Hematopoietic multipotent progenitor cell treated with erythropoietin and hydrocortisone succinate and interleukin-3 and kit ligand, for 4 days (in vitro differentiated cells): ENCODE data around the gene AGK.

Source experiments
- DNase-seq: peaks from one replicate; pipeline ENCODE4 v3.0.0-alpha.2; 2015

Gene AGK

GRCh38 chr7:141551094-141551781 is at the start of gene AGK:
Gene AGK (plus strand): TSS chr7:141551410. CDS start chr7:141555467, 4,057 bp downstream.
- DNase-seq, result peak; percentile 89

GRCh38 chr7:141501451-141501850 is 49.8 kb upstream of the AGK start:
- no peak for DNase-seq

- peak; percentile 7 for DNase-seq
These were observed 39.9 kb upstream of the AGK start for GRCh38 chr7:141511316-141511675.

GRCh38 chr7:141511676-141512396 is 39.4 kb upstream of the AGK start:
- DNase-seq, result no peak

GRCh38 chr7:141512597-141512996 is 38.6 kb upstream of the AGK start:
- no peak for DNase-seq

- no peak for DNase-seq
These were observed 37.5 kb upstream of the AGK start for GRCh38 chr7:141513720-141514119.

- no peak for DNase-seq
These were observed 35.3 kb upstream of the AGK start for GRCh38 chr7:141515941-141516340.

- no peak for DNase-seq
These were observed 31.6 kb upstream of the AGK start for GRCh38 chr7:141519623-141520022.

- no peak for DNase-seq
These were observed 28.4 kb upstream of the AGK start for GRCh38 chr7:141522657-141523342.

- DNase-seq, result no peak
These were observed 25.2 kb upstream of the AGK start for GRCh38 chr7:141525973-141526514.

GRCh38 chr7:141527076-141527475 is 24.1 kb upstream of the AGK start:
- no peak for DNase-seq

- no peak for DNase-seq
These were observed 22.8 kb upstream of the AGK start for GRCh38 chr7:141528399-141528798.

GRCh38 chr7:141533149-141533949 is 17.9 kb upstream of the AGK start:
- peak; percentile 87 for DNase-seq

- DNase-seq, result no peak
These were observed 16.2 kb upstream of the AGK start for GRCh38 chr7:141534757-141535737.

GRCh38 chr7:141537906-141538305 is 13.3 kb upstream of the AGK start:
- no peak for DNase-seq

GRCh38 chr7:141541375-141541774 is 9.8 kb upstream of the AGK start:
- no peak for DNase-seq

GRCh38 chr7:141544831-141545230 is 6.4 kb upstream of the AGK start:
- DNase-seq, result no peak

- DNase-seq, result no peak
These were observed 1.6 kb upstream of the AGK start for GRCh38 chr7:141549582-141549981.

- peak; percentile 15 for DNase-seq
These were observed 670 bp upstream of the AGK start for GRCh38 chr7:141550386-141551093.

GRCh38 chr7:141551782-141552181 is 572 bp downstream of the AGK start:
- no peak for DNase-seq

GRCh38 chr7:141557360-141557759 is 6.2 kb downstream of the AGK start:
- no peak for DNase-seq
